Stimulated activated CD8-positive, alpha-beta memory T cell treated with anti-CD3 and anti-CD28 coated beads, Interleukin-12 subunit alpha, Interleukin-12 subunit beta, amount 100 ng/mL, for 24 hours (primary cell): ENCODE results near the gene MAP2K1.
"Not testable (repeated sequence)": the region's sequence is repeated elsewhere in the genome, so short reads cannot be mapped to it uniquely, and the experiment has no call there.

ENCODE experiments used
- DNase-seq: peaks from one replicate; pipeline ENCODE4 v3.0.0-alpha.2; 2020; ENCODE audit errors: extremely low read depth

Gene MAP2K1

GRCh38 chr15:66386204-66387123 lies at the start of gene MAP2K1:
Gene MAP2K1, plus strand, starts transcription at chr15:66386912. Its CDS starts 436 bp downstream, at chr15:66387348.
- peak; percentile 93 for DNase-seq

GRCh38 chr15:66348530-66348929 lies 38.2 kb upstream of the MAP2K1 start:
- not testable (repeated sequence) for DNase-seq

- DNase-seq, result no peak
Observed at GRCh38 chr15:66356077-66356358, 30.7 kb upstream of the MAP2K1 start.

- DNase-seq, result peak; percentile 93
Observed at GRCh38 chr15:66356359-66357236, 30.1 kb upstream of the MAP2K1 start, which contains the start of gene TIPIN. Gene TIPIN, minus strand, starts transcription at chr15:66356685. Its CDS starts 3,738 bp downstream, at chr15:66352947.

- DNase-seq, result no peak
Observed at GRCh38 chr15:66359740-66360139, 27.0 kb upstream of the MAP2K1 start.

- not testable (repeated sequence) for DNase-seq
Observed at GRCh38 chr15:66361745-66362460, 24.8 kb upstream of the MAP2K1 start.

GRCh38 chr15:66362776-66363175 lies 23.9 kb upstream of the MAP2K1 start:
- DNase-seq, result no peak

- no peak for DNase-seq
Observed at GRCh38 chr15:66364944-66365528, 21.7 kb upstream of the MAP2K1 start.

- DNase-seq, result no peak
Observed at GRCh38 chr15:66369773-66370651, 16.7 kb upstream of the MAP2K1 start.

- no peak for DNase-seq
Observed at GRCh38 chr15:66374179-66374578, 12.5 kb upstream of the MAP2K1 start.

GRCh38 chr15:66378814-66379430 lies 7.8 kb upstream of the MAP2K1 start:
- DNase-seq, result no peak

GRCh38 chr15:66381376-66381775 lies 5.3 kb upstream of the MAP2K1 start:
- DNase-seq, result not testable (repeated sequence)

GRCh38 chr15:66387163-66388042 lies 691 bp downstream of the MAP2K1 start:
- DNase-seq, result peak; percentile 59

GRCh38 chr15:66388043-66388363 lies 1.3 kb downstream of the MAP2K1 start:
- DNase-seq, result no peak

- DNase-seq, result no peak
Observed at GRCh38 chr15:66388576-66388975, 1.9 kb downstream of the MAP2K1 start.

GRCh38 chr15:66389098-66389858 lies 2.6 kb downstream of the MAP2K1 start:
- no peak for DNase-seq

- no peak for DNase-seq
Observed at GRCh38 chr15:66389859-66390381, 3.2 kb downstream of the MAP2K1 start.

GRCh38 chr15:66390678-66391077 lies 4.0 kb downstream of the MAP2K1 start:
- no peak for DNase-seq
